ENCODE measurements around the gene PSMF1.

GRCh38 chr20:1173698-1174097 lies 55.3 kb downstream of the PSMF1 start:
- TF ChIP-seq CTCF (IDR thresholded peaks at IDR 0.05; ENCODE audit: low read depth, low read length, missing input control) (no peak), ATF3 (IDR thresholded peaks at IDR 0.05) (no peak), YY1 (IDR thresholded peaks at IDR 0.05) (no peak), REST (IDR thresholded peaks at IDR 0.05) (no peak), HNF4G (IDR thresholded peaks at IDR 0.05) (no peak), NR2F2 (IDR thresholded peaks at IDR 0.05) (no peak), JUND (IDR thresholded peaks at IDR 0.05) (no peak), MAX (IDR thresholded peaks at IDR 0.05) (no peak)
